Prostate gland (tissue), 2 donors: Measurements from ENCODE around the gene SSTR3.

Experiments
- CTCF ChIP-seq, 4 experiments: fragments of 200-600 bp in 2 of 4; fragments of 450-650 bp in 2 of 4; sonication (generic) in 2 of 4; IDR thresholded peaks; 1 replicate in 3 of 4; 2 replicates in 1 of 4; pipeline ENCODE4 v1.5.1; 2016 to 2019; ENCODE audit warnings: antibody characterized with exemption in 4 of 4, mild to moderate bottlenecking in 2 of 4, moderate library complexity in 2 of 4
- POLR2A ChIP-seq: fragments of 450-650 bp; IDR thresholded peaks from one replicate; pipeline ENCODE4 v1.6.1; 2016; ENCODE audit warnings: antibody characterized with exemption, mild to moderate bottlenecking

GRCh38 chr22:37175414-37176281, 36.6 kb downstream of the SSTR3 start:
- TF ChIP-seq CTCF (IDR thresholded peaks at IDR 0.05) (no peak), POLR2A (no peak)
